HG02763 (cell line): ENCODE measurements around the gene TASOR.

Experiments used
- ATAC-seq: cut with Tn5 transposase; IDR thresholded peaks from one replicate; pipeline ENCODE4 v1.9.1; 2021; ENCODE audit warnings: mild to moderate bottlenecking, moderate library complexity; ENCODE audit not compliant: unreplicated experiment

The TASOR gene

GRCh38 chr3:56682462-56683121 is 473 bp downstream of the TASOR start:
- ATAC-seq, result peak; percentile 55

DNA sequence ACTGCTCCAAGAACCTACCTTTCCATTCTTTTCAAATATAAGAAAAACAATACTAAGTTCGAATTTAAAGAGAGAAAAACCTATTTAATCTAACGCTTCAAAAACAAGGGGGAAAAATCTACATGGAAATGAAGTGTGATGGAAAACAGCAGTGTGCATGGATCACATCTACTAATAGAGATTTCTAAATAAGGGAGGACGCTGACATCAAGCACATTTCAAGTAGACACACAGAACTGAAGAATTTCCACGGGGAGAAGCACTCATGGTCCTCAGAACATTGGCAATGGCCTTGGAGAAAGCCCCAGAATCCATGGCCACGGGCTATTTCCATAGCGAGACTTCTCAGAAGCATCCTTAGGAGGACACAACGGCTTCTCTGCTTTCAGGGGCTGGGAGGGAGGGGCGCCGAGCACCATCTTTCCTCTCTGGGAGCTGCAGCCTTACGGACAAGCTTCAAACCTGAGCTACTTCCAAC is 1.0 kb downstream of the TASOR start:
- ATAC-seq, result no peak

DNA sequence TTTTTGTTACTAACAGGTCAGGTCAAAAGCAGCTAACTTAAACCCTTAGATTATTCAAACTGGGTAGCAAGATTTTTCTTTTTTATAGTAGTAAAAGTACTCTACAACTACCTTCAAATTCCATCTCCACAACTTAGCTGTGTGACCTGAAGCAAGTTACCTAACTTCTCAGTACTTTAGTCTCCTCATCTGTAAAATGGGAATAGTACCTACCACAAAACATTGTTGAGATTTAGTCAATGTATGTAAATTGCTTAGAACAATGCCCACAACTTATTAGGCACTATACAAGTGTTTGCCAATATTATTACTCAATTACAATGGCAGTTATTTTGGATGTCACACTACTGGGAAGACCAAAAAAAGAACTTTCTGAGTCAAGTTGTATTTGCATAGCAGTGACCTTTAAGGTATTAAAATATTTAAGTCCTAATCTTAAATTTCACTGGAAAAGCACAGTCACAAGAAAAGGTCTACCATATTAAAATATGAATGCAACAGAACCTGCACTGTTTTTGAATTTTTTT is 2.9 kb downstream of the TASOR start:
- no peak for ATAC-seq

- ATAC-seq, result no peak
These were observed 5.8 kb downstream of the TASOR start for GRCh38 chr3:56677286-56677685.

GRCh38 chr3:56673781-56674457 is 9.1 kb downstream of the TASOR start:
- no peak for ATAC-seq

- no peak for ATAC-seq
These were observed 15.0 kb downstream of the TASOR start for GRCh38 chr3:56667973-56668579.

DNA sequence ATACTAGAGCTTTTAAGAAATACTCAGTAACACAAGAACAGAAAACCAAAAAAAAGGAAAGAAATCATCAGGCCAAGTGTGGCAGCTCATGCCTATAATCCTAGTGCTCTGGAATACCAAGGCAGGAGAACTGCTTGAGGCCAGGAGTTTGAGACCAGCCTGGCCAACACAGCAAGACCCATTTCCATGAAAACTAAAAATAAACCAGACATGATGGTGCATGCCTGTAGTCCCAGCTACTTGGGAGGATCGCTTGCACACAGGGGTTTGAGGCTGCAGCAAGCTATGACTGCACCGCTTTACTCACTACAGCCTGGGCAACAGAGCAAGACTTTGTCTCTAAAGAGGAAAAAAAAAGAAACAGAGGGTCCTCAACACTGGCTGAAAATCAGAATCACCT is 18.2 kb downstream of the TASOR start:
- ATAC-seq, result no peak

DNA sequence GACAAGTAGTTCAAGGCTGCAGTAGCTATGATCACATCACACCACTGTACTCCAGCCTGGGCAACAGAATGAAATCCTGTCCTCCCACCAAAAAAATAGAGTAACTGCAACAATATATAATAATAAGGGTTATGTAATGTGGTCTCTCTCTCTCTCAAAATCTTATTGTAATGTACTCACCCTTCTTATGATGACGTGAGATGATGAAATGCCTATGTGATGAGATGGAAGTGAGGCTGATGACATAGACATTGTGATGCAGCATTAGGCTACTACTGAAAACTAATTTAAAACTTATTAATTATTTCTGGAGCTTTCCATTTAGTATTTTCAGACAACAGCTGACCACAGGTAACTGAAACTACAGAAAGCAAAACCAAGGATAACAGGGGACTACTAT is 27.4 kb downstream of the TASOR start:
- ATAC-seq, result no peak

DNA sequence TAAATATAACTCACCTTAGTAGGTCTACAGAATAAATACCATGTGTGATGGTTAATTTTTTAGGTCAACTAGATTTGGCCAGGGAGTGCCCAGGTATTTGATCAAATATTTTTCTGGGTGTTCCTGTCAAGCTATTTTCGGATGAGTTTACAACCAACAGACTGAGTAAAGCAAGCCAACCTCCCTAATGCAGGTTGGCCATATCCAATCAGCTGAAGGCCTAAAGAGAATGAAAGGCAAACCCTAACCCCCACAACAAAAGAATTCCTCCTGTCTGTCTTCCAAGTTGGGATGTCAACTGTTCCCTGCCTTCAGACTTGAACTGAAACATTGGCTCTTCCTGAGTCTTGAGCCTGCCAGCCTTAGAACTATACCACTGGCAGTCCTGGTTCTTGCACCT is 28.6 kb downstream of the TASOR start:
- ATAC-seq, result no peak

DNA sequence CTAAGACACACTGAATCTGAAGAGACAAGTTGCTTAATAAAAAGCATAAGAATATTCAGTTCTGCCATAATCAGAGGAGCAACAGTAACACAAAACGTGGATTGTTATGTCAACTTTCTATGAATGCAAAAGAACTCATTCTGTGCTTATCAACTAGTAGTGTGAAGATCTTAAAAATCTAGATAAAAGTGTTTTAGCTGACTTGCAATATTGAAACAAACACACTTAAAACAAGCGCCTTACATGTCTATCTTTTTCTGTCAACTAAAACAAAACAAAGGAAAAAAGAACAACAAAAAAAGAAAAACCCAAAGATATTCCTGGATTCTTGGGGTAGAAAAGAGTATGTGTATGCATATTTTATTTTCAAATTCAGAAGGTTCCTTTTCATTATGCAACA is 37.7 kb downstream of the TASOR start:
- ATAC-seq, result no peak

DNA sequence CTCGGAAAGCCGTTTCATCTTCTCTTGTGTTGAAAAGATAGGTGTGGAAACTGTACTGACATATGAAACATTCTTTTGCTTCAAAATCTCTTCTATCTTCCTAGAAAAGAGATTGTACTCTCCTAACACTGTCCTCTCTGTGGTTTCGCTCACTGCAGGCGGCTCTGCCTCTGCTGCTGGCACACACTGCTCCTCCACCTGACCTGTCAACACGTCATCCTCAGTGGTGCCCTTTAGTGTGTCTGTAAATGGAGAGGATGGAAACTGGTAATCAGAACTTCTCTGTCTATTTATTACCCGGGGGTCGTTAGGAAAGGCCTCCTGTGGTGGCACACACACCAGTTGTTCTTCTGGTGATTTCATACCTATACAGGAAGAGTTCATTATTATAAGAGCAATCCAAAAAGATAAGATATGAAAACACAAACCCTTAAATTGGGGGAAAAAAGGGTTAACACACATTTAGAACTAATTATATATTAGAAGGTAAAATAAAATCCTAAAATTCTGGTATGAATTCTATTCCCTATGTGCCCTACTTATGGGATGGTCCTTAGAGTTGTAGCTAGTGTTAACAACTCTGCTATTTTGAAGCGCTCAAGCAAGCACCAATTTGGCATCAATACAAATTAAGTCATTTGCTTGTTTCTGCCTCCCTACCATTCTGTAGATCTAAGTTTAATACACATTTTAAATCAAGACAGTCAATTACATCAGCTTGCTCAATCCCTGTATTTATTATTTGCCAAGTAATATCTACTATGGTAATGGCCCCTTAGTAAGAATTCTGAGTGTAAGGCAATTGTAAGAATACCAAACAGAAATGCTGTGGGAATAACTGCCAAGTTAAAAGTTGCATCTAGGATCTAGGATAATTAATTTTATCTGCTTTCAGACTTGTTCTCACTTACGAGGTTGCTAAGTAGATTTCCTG is 49.2 kb downstream of the TASOR start:
- no peak for ATAC-seq
